Measurements from ENCODE around the gene DLG1.

DLG1 gene

GRCh38 chr3:197015790-197016736 lies 282.3 kb downstream of the DLG1 start:
- no peak for DNase-seq (ENCODE audit: low read depth, low spot score)
- TF ChIP-seq ZNF274 (IDR thresholded peaks at IDR 0.05; ENCODE audit: low read depth, low read length) (no peak), SUZ12 (IDR thresholded peaks at IDR 0.05; ENCODE audit: extremely low read depth, insufficient read depth, insufficient read length) (no peak), YY1 (IDR thresholded peaks at IDR 0.05; ENCODE audit: insufficient read depth, insufficient read length) (no peak)
- no peaks in the 10 kb centered on the region for H3K27me3 ChIP-seq (ENCODE audit: insufficient read depth, insufficient read length)
- no peak overlapping the region for H3K9ac ChIP-seq (ENCODE audit: insufficient read length, low read depth)
- peaks cover 15% of the 10 kb centered on the region for H3K4me1 ChIP-seq (ENCODE audit: insufficient read depth, insufficient read length)
- H3K9me3 ChIP-seq (ENCODE audit: insufficient read depth, low read length), result no peaks in the 10 kb centered on the region
- no peak overlapping the region for H3K4me3 ChIP-seq (ENCODE audit: insufficient read length, low read depth)
- peaks cover 13% of the 10 kb centered on the region for H3K36me3 ChIP-seq (ENCODE audit: insufficient read depth, insufficient read length, low read length)

GRCh38 chr3:197014942-197015575 lies 283.4 kb downstream of the DLG1 start:
- no peaks in the 10 kb centered on the region for H3K9me3 ChIP-seq (ENCODE audit: insufficient read depth, low read length)
- no peak overlapping the region for H3K9ac ChIP-seq (ENCODE audit: insufficient read length, low read depth)
- no peak for DNase-seq (ENCODE audit: low read depth, low spot score)
- no peak for TF ChIP-seq SUZ12 (IDR thresholded peaks at IDR 0.05; ENCODE audit: extremely low read depth, insufficient read depth, insufficient read length)
- no peak for TF ChIP-seq YY1 (IDR thresholded peaks at IDR 0.05; ENCODE audit: insufficient read depth, insufficient read length)
- TF ChIP-seq ZNF274 (IDR thresholded peaks at IDR 0.05; ENCODE audit: low read depth, low read length), result no peak
- H3K4me1 ChIP-seq (ENCODE audit: insufficient read depth, insufficient read length), result peaks cover 16% of the 10 kb centered on the region
- H3K36me3 ChIP-seq (ENCODE audit: insufficient read depth, insufficient read length, low read length), result peaks cover 17% of the 10 kb centered on the region
- no peaks in the 10 kb centered on the region for H3K27me3 ChIP-seq (ENCODE audit: insufficient read depth, insufficient read length)
- no peak overlapping the region for H3K4me3 ChIP-seq (ENCODE audit: insufficient read length, low read depth)

GRCh38 chr3:197014024-197014423 lies 284.4 kb downstream of the DLG1 start:
- Histone ChIP-seq H3K9ac (ENCODE audit: insufficient read length, low read depth) (no peak overlapping the region), H3K36me3 (ENCODE audit: insufficient read depth, insufficient read length, low read length) (peaks cover 25% of the 10 kb centered on the region), H3K4me3 (ENCODE audit: insufficient read length, low read depth) (no peak overlapping the region), H3K4me1 (ENCODE audit: insufficient read depth, insufficient read length) (peaks cover 16% of the 10 kb centered on the region), H3K27me3 (ENCODE audit: insufficient read depth, insufficient read length) (no peaks in the 10 kb centered on the region), H3K9me3 (ENCODE audit: insufficient read depth, low read length) (no peaks in the 10 kb centered on the region)
- TF ChIP-seq YY1 (IDR thresholded peaks at IDR 0.05; ENCODE audit: insufficient read depth, insufficient read length) (no peak), ZNF274 (IDR thresholded peaks at IDR 0.05; ENCODE audit: low read depth, low read length) (no peak), SUZ12 (IDR thresholded peaks at IDR 0.05; ENCODE audit: extremely low read depth, insufficient read depth, insufficient read length) (no peak)
- DNase-seq (ENCODE audit: low read depth, low spot score), result no peak

- H3K4me1 ChIP-seq (ENCODE audit: insufficient read depth, insufficient read length), result peaks cover 16% of the 10 kb centered on the region
- peak overlapping the region; percentile 36 for H3K9ac ChIP-seq (ENCODE audit: insufficient read length, low read depth)
- H3K27me3 ChIP-seq (ENCODE audit: insufficient read depth, insufficient read length), result no peaks in the 10 kb centered on the region
- peaks cover 38% of the 10 kb centered on the region for H3K36me3 ChIP-seq (ENCODE audit: insufficient read depth, insufficient read length, low read length)
- TF ChIP-seq SUZ12 (IDR thresholded peaks at IDR 0.05; ENCODE audit: extremely low read depth, insufficient read depth, insufficient read length) (no peak), ZNF274 (IDR thresholded peaks at IDR 0.05; ENCODE audit: low read depth, low read length) (no peak), YY1 (IDR thresholded peaks at IDR 0.05; ENCODE audit: insufficient read depth, insufficient read length) (no peak)
- DNase-seq (ENCODE audit: low read depth, low spot score), result no peak
- no peaks in the 10 kb centered on the region for H3K9me3 ChIP-seq (ENCODE audit: insufficient read depth, low read length)
- H3K4me3 ChIP-seq (ENCODE audit: insufficient read length, low read depth), result no peak overlapping the region
Observed at GRCh38 chr3:197012540-197012883, 285.9 kb downstream of the DLG1 start.

- peak overlapping the region; percentile 51 for H3K9ac ChIP-seq (ENCODE audit: insufficient read length, low read depth)
- no peak overlapping the region for H3K4me3 ChIP-seq (ENCODE audit: insufficient read length, low read depth)
- no peaks in the 10 kb centered on the region for H3K9me3 ChIP-seq (ENCODE audit: insufficient read depth, low read length)
- DNase-seq (ENCODE audit: low read depth, low spot score), result no peak
- H3K27me3 ChIP-seq (ENCODE audit: insufficient read depth, insufficient read length), result no peaks in the 10 kb centered on the region
- peaks cover 22% of the 10 kb centered on the region for H3K4me1 ChIP-seq (ENCODE audit: insufficient read depth, insufficient read length)
- no peak for TF ChIP-seq SUZ12 (IDR thresholded peaks at IDR 0.05; ENCODE audit: extremely low read depth, insufficient read depth, insufficient read length)
- TF ChIP-seq YY1 (IDR thresholded peaks at IDR 0.05; ENCODE audit: insufficient read depth, insufficient read length), result no peak
- TF ChIP-seq ZNF274 (IDR thresholded peaks at IDR 0.05; ENCODE audit: low read depth, low read length), result no peak
- peaks cover 41% of the 10 kb centered on the region for H3K36me3 ChIP-seq (ENCODE audit: insufficient read depth, insufficient read length, low read length)
Observed at GRCh38 chr3:197011780-197012539, 286.5 kb downstream of the DLG1 start.

GRCh38 chr3:197010556-197011351 lies 287.7 kb downstream of the DLG1 start:
- no peaks in the 10 kb centered on the region for H3K27me3 ChIP-seq (ENCODE audit: insufficient read depth, insufficient read length)
- peaks cover 23% of the 10 kb centered on the region for H3K4me1 ChIP-seq (ENCODE audit: insufficient read depth, insufficient read length)
- peaks cover 46% of the 10 kb centered on the region for H3K36me3 ChIP-seq (ENCODE audit: insufficient read depth, insufficient read length, low read length)
- no peaks in the 10 kb centered on the region for H3K9me3 ChIP-seq (ENCODE audit: insufficient read depth, low read length)
- no peak overlapping the region for H3K4me3 ChIP-seq (ENCODE audit: insufficient read length, low read depth)
- no peak for DNase-seq (ENCODE audit: low read depth, low spot score)
- TF ChIP-seq YY1 (IDR thresholded peaks at IDR 0.05; ENCODE audit: insufficient read depth, insufficient read length) (no peak), ZNF274 (IDR thresholded peaks at IDR 0.05; ENCODE audit: low read depth, low read length) (no peak), SUZ12 (IDR thresholded peaks at IDR 0.05; ENCODE audit: extremely low read depth, insufficient read depth, insufficient read length) (no peak)
- H3K9ac ChIP-seq (ENCODE audit: insufficient read length, low read depth), result peak overlapping the region; percentile 51
